ENCODE data around the gene ZNHIT3.

The ZNHIT3 gene

GRCh38 chr17:36461330-36462110 lies 25.0 kb upstream of the ZNHIT3 start:
- no peak for DNase-seq (ENCODE audit: low read depth)
- TF ChIP-seq CTCF (IDR thresholded peaks at IDR 0.05; ENCODE audit: low read length, missing control alignments): no peak
- H3K4me3 ChIP-seq (replicated peaks; ENCODE audit: low read depth, low read length): no peak overlapping the region

GRCh38 chr17:36463916-36464764 lies 22.3 kb upstream of the ZNHIT3 start:
- no peak overlapping the region for H3K4me3 ChIP-seq (replicated peaks; ENCODE audit: low read depth, low read length)
- no peak for TF ChIP-seq CTCF (IDR thresholded peaks at IDR 0.05; ENCODE audit: low read length, missing control alignments)
- DNase-seq (ENCODE audit: low read depth): peak; percentile 75

GRCh38 chr17:36464765-36465088 lies 21.8 kb upstream of the ZNHIT3 start:
- no peak for TF ChIP-seq CTCF (IDR thresholded peaks at IDR 0.05; ENCODE audit: low read length, missing control alignments)
- DNase-seq (ENCODE audit: low read depth): no peak
- H3K4me3 ChIP-seq (replicated peaks; ENCODE audit: low read depth, low read length): no peak overlapping the region

GRCh38 chr17:36468903-36469635 lies 17.4 kb upstream of the ZNHIT3 start:
- H3K4me3 ChIP-seq (replicated peaks; ENCODE audit: low read depth, low read length): no peak overlapping the region
- DNase-seq (ENCODE audit: low read depth): no peak
- TF ChIP-seq CTCF (IDR thresholded peaks at IDR 0.05; ENCODE audit: low read length, missing control alignments): no peak

GRCh38 chr17:36469733-36470132 lies 16.7 kb upstream of the ZNHIT3 start:
- no peak for TF ChIP-seq CTCF (IDR thresholded peaks at IDR 0.05; ENCODE audit: low read length, missing control alignments)
- no peak overlapping the region for H3K4me3 ChIP-seq (replicated peaks; ENCODE audit: low read depth, low read length)
- no peak for DNase-seq (ENCODE audit: low read depth)

GRCh38 chr17:36470499-36470898 lies 16.0 kb upstream of the ZNHIT3 start:
- no peak overlapping the region for H3K4me3 ChIP-seq (replicated peaks; ENCODE audit: low read depth, low read length)
- no peak for TF ChIP-seq CTCF (IDR thresholded peaks at IDR 0.05; ENCODE audit: low read length, missing control alignments)
- no peak for DNase-seq (ENCODE audit: low read depth)
